Stomach (tissue), 4 donors: ENCODE measurements around the gene SAFB.

Source experiments
- CTCF ChIP-seq, 7 experiments: fragments of 450-650 bp in 4 of 7; fragments of 200-600 bp in 3 of 7; sonication (generic) in 3 of 7; IDR thresholded peaks; one replicate each; pipeline ENCODE4 v1.5.1; 2016 to 2019; ENCODE audit warnings: antibody characterized with exemption in 7 of 7, control low read depth in 2 of 7, mild to moderate bottlenecking in 1 of 7
- POLR2A ChIP-seq, 4 donors: fragments of 450-650 bp; IDR thresholded peaks; one replicate each; pipeline ENCODE4 v1.6.1; 2016; ENCODE audit warnings: antibody characterized with exemption in 4 of 4, control low read depth in 2 of 4, mild to moderate bottlenecking in 1 of 4, moderate library complexity in 1 of 4

- TF ChIP-seq POLR2A (IDR thresholded peaks at IDR 0.05) (no peak), CTCF (IDR thresholded peaks at IDR 0.05) (no peak)
Measured at GRCh38 chr19:5677136-5677535, 54.3 kb downstream of the SAFB start.
